Adrenal gland (tissue), 12 donors: ENCODE data around the gene SUPT4H1. TPM values are rescaled to one million over a fixed set of nuclear protein-coding genes. Genes with fewer than 3 reads are reported as not detected.

ENCODE experiments used
- DNase-seq, 7 donors: peaks; one replicate each; pipeline ENCODE4 v3.0.0-alpha.2; 2019 to 2020
- H3K27ac ChIP-seq, 5 donors: fragments of 200-600 bp; sonication (generic) in 4 of 5; 1 replicate in 3 of 5; 2 replicates in 2 of 5; pipeline versions ENCODE4 v1.5.1 to v1.8.0; 2016 to 2020; ENCODE audit warnings: mild to moderate bottlenecking in 1 of 5
- H3K27me3 ChIP-seq: fragments of 200-600 bp; 2 replicates; pipeline ENCODE4 v1.8.0; 2021
- H3K36me3 ChIP-seq, 2 donors: fragments of 200-600 bp; replicated peaks in 1 of 2; 1 replicate in 1 of 2; 2 replicates in 1 of 2; pipeline versions ENCODE4 v1.5.1 to v1.8.0; 2018 to 2022
- H3K4me1 ChIP-seq, 2 donors: fragments of 200-600 bp; replicated peaks in 1 of 2; 1 replicate in 1 of 2; 2 replicates in 1 of 2; pipeline versions ENCODE4 v1.5.1 to v1.8.0; 2018 to 2021
- H3K4me3 ChIP-seq, 4 donors: fragments of 200-600 bp; sonication (generic) in 3 of 4; one replicate each; pipeline ENCODE4 v1.5.1; 2016 to 2018
- H3K9me3 ChIP-seq, 3 donors: fragments of 200-600 bp; sonication (generic) in 1 of 3; replicated peaks in 1 of 3; 1 replicate in 2 of 3; 2 replicates in 1 of 3; pipeline versions ENCODE4 v1.5.1 to v1.8.0; 2016 to 2021
- CTCF ChIP-seq, 6 experiments: fragments of 450-650 bp in 4 of 6; fragments of 200-600 bp in 2 of 6; sonication (generic) in 1 of 6; IDR thresholded peaks; 1 replicate in 5 of 6; 2 replicates in 1 of 6; pipeline versions ENCODE4 v1.5.1 to v1.8.0; 2016 to 2021; ENCODE audit warnings: antibody characterized with exemption in 6 of 6, mild to moderate bottlenecking in 2 of 6, moderate library complexity in 1 of 6
- POLR2A ChIP-seq, 2 donors: fragments of 450-650 bp; IDR thresholded peaks; one replicate each; pipeline ENCODE4 v1.6.1; 2017; ENCODE audit warnings: antibody characterized with exemption in 2 of 2, mild to moderate bottlenecking in 2 of 2, moderate library complexity in 1 of 2
- WGBS, 4 donors: extraction: QIAGEN DNeasy Blood & Tissue Kit in 2 of 4; methylation state at CpG; one replicate each; pipeline versions ENCODE4 v1.1.5 to v1.1.7; 2013 to 2017; 5-methylcytosine and 5-hydroxymethylcytosine counted together
- intact Hi-C, 2 donors: fragments of 100-400 bp; cut with DNase I; formaldehyde crosslinking; loops; one replicate each; pipeline versions ENCODE4 v1.14.1 to v1.15.0; 2022 to 2023
- polyA plus RNA-seq, 3 donors: library from polyadenylated mRNA; stranded (reverse); fragments of 200-250 nt in 2 of 3; fragments of 350-450 nt in 1 of 3; fragmentation: Illumina TruSeq in 1 of 3; extraction: RNeasy Lipid Tissue Mini Kit (QIAGEN cat#74804) in 1 of 3; gene quantifications; one replicate each; pipeline ENCODE4 v1.2.3, GENCODE V29; 2013 to 2014
- total RNA-seq, 9 donors: library from RNA; depleted of rRNA in 4 of 9; stranded (reverse); fragments of >200 nt in 4 of 9; fragments of 120-200 nt in 1 of 9; fragmentation: NEBNext Ultra II Directional in 1 of 9; extraction: Animal tissue kit (Norgen Biotek cat#: 25700) in 1 of 9; gene quantifications; one replicate each; pipeline versions ENCODE4 v1.1.0 to v1.2.4, GENCODE V29; 2013 to 2023
- donor health status: healthy with polysubstance abuse.
- donor health status: Bipolar disorder and iron deficiency.
- donor health status: DM: yes; HTN: yes; CAD: no.
- donor health status: DM: no; HTN: no; CAD: no.
- donor health status: DM: no; HTN: no; CAD: no.
- donor health status: DM: yes; HTN: yes; CAD: no.

The SUPT4H1 gene
- total and polyA plus RNA-seq, 12 donors, result 58.6 to 178 (median 90.3) TPM

- intact Hi-C loops, result no loop called here
- Histone ChIP-seq H3K27me3 (no peaks in the 10 kb centered on the region), H3K27ac (no peak overlapping the region), H3K4me1 (peaks cover 6 to 12% of the 10 kb centered on the region in 2 donors), H3K36me3 (peaks cover 0 to 61% of the 10 kb centered on the region in 2 donors), H3K4me3 (no peak overlapping the region), H3K9me3 (no peaks in the 10 kb centered on the region)
- DNase-seq, result no peak
- WGBS, 4 donors, result 87 to 97% (median 90%) methylated on average over 1 of the region's 1 CpG
- TF ChIP-seq CTCF (IDR thresholded peaks at IDR 0.05) (no peak), POLR2A (IDR thresholded peaks at IDR 0.05) (no peak)
Observed at GRCh38 chr17:58348038-58348437, 4.0 kb downstream of the SUPT4H1 start.

GRCh38 chr17:58345500-58345899 is 6.5 kb downstream of the SUPT4H1 start:
- intact Hi-C loops, result no loop called here
- H3K4me1 ChIP-seq, result no peaks in the 10 kb centered on the region
- DNase-seq, result no peak
- H3K27ac ChIP-seq, result no peak overlapping the region
- no peaks in the 10 kb centered on the region for H3K27me3 ChIP-seq
- no peak overlapping the region for H3K4me3 ChIP-seq
- WGBS, 4 donors, result 70 to 91% (median 75%) methylated on average over 4 of the region's 4 CpGs
- peaks cover 0 to 60% of the 10 kb centered on the region in 2 donors for H3K36me3 ChIP-seq
- TF ChIP-seq POLR2A (IDR thresholded peaks at IDR 0.05) (no peak), CTCF (IDR thresholded peaks at IDR 0.05) (no peak)
- H3K9me3 ChIP-seq, result no peaks in the 10 kb centered on the region

GRCh38 chr17:58344791-58345157 is 7.2 kb downstream of the SUPT4H1 start:
- no peak for TF ChIP-seq CTCF (IDR thresholded peaks at IDR 0.05)
- TF ChIP-seq POLR2A (IDR thresholded peaks at IDR 0.05), result no peak
- intact Hi-C loops, result no loop called here
- no peaks in the 10 kb centered on the region for H3K9me3 ChIP-seq
- peak overlapping the region in 1 of 5 donors; percentile 29 for H3K27ac ChIP-seq
- peaks cover 0 to 53% of the 10 kb centered on the region in 2 donors for H3K36me3 ChIP-seq
- H3K4me1 ChIP-seq, result no peaks in the 10 kb centered on the region
- H3K4me3 ChIP-seq, result no peak overlapping the region
- 48 to 83% (median 73%) methylated on average over 2 of the region's 2 CpGs for WGBS, 4 donors
- no peaks in the 10 kb centered on the region for H3K27me3 ChIP-seq
- DNase-seq, result no peak

- H3K36me3 ChIP-seq, result peaks cover 0 to 48% of the 10 kb centered on the region in 2 donors
- peak in 1 of 7 donors; percentile 36 for DNase-seq
Observed at GRCh38 chr17:58344047-58344790, 7.8 kb downstream of the SUPT4H1 start.

More at GRCh38 chr17:58344047-58344790, 7.8 kb downstream of the SUPT4H1 start:
- 56 to 59% (median 57%) methylated on average over 6 to 9 of the region's 9 CpGs for WGBS, 4 donors
- H3K4me3 ChIP-seq, result no peak overlapping the region
- no peaks in the 10 kb centered on the region for H3K4me1 ChIP-seq
- intact Hi-C loops, result no loop called here
- no peaks in the 10 kb centered on the region for H3K9me3 ChIP-seq
- no peaks in the 10 kb centered on the region for H3K27me3 ChIP-seq
- H3K27ac ChIP-seq, result peak overlapping the region in 1 of 5 donors; percentile 29
- no peak for TF ChIP-seq POLR2A (IDR thresholded peaks at IDR 0.05)
- no peak for TF ChIP-seq CTCF (IDR thresholded peaks at IDR 0.05)
